NB4 (cell line): ENCODE results near the gene MYZAP.

ENCODE experiments used
- DNase-seq: peaks from one replicate; pipeline ENCODE4 v3.0.0; 2010; ENCODE audit warnings: low read depth
- H3K4me3 ChIP-seq: one replicate; pipeline ENCODE4 v1.5.1; 2011; ENCODE audit warnings: mild to moderate bottlenecking, low read depth, low read length, moderate library complexity
- MYC ChIP-seq: IDR thresholded peaks from 2 replicates; pipeline ENCODE4 v1.6.1; 2011; ENCODE audit warnings: low read depth, low read length
- POLR2A ChIP-seq: IDR thresholded peaks from 2 replicates; pipeline ENCODE4 v1.6.1; 2011; ENCODE audit warnings: mild to moderate bottlenecking; ENCODE audit not compliant: insufficient read length; ENCODE audit errors: extremely low read depth
- TF ChIP-seq, protein P1 (sequence below): IDR thresholded peaks from 2 replicates; pipeline ENCODE4 v1.6.1; 2011; ENCODE audit warnings: low read depth, low read length
- TF ChIP-seq, protein P2 (sequence below): IDR thresholded peaks from one replicate; pipeline ENCODE4 v1.5.1; 2012; ENCODE audit warnings: low read depth, low read length

The MYZAP gene

DNA sequence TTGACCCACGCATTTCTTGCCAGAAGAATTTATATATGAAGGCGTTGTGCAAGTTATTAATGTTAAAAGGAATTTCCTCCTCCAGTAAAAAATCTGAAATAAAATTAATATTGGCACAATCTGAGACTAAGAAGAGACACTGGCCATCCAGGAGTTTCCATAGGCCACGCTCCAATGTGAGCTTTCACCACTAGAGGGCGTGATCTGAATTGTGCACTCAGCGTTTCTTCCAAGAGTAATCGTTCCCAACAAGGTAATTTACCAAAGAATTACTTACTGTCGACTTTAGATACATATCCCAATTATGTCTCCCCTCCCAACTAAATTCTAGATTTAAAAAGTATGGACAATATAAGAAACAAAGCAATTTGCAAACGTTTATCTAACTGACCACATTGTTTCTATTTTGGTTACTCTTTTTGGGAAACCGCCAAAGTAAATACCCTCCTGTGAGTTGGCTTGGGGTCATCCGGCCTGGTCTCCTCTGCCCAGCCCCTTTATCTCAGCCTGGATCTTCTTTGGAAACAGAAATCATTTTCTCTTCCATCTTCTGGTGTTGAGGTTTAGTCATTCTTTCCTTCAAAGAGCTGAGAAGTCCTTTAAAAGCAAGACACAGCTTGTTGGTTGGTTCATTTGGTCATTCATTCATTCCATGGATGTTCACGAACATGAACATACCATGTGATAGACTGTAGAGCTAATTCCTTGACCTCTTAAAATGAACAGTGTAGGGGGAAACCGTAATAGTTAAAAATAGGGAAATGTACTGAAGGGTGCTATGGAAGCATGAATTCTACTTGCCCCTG, 141.0 kb downstream of the MYZAP start:
- TF ChIP-seq MYC (0 out of 2 replicates have a peak, but pooled peaks have one; percentile 22), POLR2A (no peak)
- TF ChIP-seq, protein P1, sequence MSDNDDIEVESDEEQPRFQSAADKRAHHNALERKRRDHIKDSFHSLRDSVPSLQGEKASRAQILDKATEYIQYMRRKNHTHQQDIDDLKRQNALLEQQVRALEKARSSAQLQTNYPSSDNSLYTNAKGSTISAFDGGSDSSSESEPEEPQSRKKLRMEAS = peak; percentile 60
- TF ChIP-seq, protein P2, sequence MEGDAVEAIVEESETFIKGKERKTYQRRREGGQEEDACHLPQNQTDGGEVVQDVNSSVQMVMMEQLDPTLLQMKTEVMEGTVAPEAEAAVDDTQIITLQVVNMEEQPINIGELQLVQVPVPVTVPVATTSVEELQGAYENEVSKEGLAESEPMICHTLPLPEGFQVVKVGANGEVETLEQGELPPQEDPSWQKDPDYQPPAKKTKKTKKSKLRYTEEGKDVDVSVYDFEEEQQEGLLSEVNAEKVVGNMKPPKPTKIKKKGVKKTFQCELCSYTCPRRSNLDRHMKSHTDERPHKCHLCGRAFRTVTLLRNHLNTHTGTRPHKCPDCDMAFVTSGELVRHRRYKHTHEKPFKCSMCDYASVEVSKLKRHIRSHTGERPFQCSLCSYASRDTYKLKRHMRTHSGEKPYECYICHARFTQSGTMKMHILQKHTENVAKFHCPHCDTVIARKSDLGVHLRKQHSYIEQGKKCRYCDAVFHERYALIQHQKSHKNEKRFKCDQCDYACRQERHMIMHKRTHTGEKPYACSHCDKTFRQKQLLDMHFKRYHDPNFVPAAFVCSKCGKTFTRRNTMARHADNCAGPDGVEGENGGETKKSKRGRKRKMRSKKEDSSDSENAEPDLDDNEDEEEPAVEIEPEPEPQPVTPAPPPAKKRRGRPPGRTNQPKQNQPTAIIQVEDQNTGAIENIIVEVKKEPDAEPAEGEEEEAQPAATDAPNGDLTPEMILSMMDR = peak; percentile 91
- DNase-seq = peak; percentile 57
- H3K4me3 ChIP-seq = no peak overlapping the region

DNA sequence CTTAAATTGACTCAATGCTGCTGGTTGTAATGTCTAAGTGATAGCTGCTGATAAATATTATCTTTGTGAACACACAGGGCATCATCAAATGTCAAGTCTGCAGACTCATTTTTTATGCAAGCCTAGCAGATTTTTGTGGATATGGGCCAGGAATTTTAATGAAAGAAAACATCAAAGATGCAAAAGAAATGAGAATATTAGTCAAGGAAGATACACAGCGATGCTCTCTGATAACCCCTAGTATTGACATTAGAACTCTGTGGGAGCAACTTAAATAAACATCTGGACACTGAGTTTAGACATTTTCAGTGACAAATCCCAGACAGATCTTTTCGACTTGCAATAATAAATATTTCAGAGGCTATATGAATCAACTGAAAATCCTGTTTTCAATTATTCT, 143.2 kb downstream of the MYZAP start:
- DNase-seq = no peak
- TF ChIP-seq POLR2A (no peak), MYC (no peak)
- TF ChIP-seq, protein P2 = no peak
- TF ChIP-seq, protein P1 = no peak
- H3K4me3 ChIP-seq = no peak overlapping the region
